HCT116 (cell line): ENCODE measurements around the gene PITPNM1. TPM values are rescaled to one million over a fixed set of nuclear protein-coding genes. Genes with fewer than 3 reads are reported as not detected.

Experiments
- ATAC-seq: fragments of 200-7000 bp; cut with Tn5 transposase; 2 replicates; pipeline ENCODE4 v1.9.1; 2020; ENCODE audit warnings: mild to moderate bottlenecking, moderate library complexity
- BruUV-seq: library from RNA; stranded (reverse); fragments of 400-500 nt; replicated peaks from 2 replicates; lab custom pipeline; 2021; lab: Mats Ljungman, UMichigan
- CTCF ChIA-PET: fragments of 300-600 bp; sonication (Branson Sonifier 250); formaldehyde crosslinking; loops from one replicate; lab custom pipeline; 2021; ENCODE audit warnings: antibody characterized with exemption; lab: Charles Lee
- POLR2A ChIA-PET: fragments of 300-600, 350-600 bp; sonication (Branson Sonifier 250); formaldehyde crosslinking; loops from one replicate; lab custom pipeline; 2021; ENCODE audit warnings: antibody characterized with exemption; lab: Charles Lee
- RAD21 ChIA-PET, 2 experiments: fragments of 300-600 bp; sonication (Branson Sonifier 250); formaldehyde crosslinking; loops; one replicate each; lab custom pipeline; 2023; ENCODE audit warnings: low total read pairs in 2 of 2; ENCODE audit not compliant: uncharacterized antibody in 2 of 2, unreplicated experiment in 2 of 2, low non-redundant PET in 1 of 2; lab: Charles Lee
- DNase-seq: peaks from one replicate; pipeline ENCODE4 v3.0.0-alpha.2; 2010; ENCODE audit warnings: low read depth, low spot score
- H2AFZ ChIP-seq: fragments of 200-600 bp; shearing (Covaris generic), sonication (generic); 2 replicates; pipeline ENCODE4 v1.6.1; 2017; ENCODE audit warnings: low read depth, mixed run types, mixed read lengths, antibody characterized with exemption, low read length; ENCODE audit not compliant: poor library complexity, severe bottlenecking
- H3K27ac ChIP-seq: 2 replicates; pipeline ENCODE4 v1.5.1; 2012; ENCODE audit warnings: low read depth, low read length
- H3K27me3 ChIP-seq: fragments of 200-600 bp; sonication (generic); 2 replicates; pipeline ENCODE4 v1.6.1; 2016; ENCODE audit warnings: mixed run types, low read length, mixed read lengths; ENCODE audit not compliant: insufficient read depth
- H3K36me3 ChIP-seq, 2 experiments: fragments of 200-500 bp in 1 of 2; fragments of 200-600 bp in 1 of 2; sonication (Bioruptor generic) in 1 of 2; sonication (generic) in 1 of 2; 2 replicates each; pipeline versions ENCODE4 v1.5.1 to v1.6.1; 2014 to 2016; ENCODE audit warnings: low read length in 2 of 2, inconsistent platforms in 1 of 2, mixed read lengths in 1 of 2, mixed run types in 1 of 2; ENCODE audit not compliant: insufficient read depth in 2 of 2, control insufficient read depth in 1 of 2
- H3K4me1 ChIP-seq, 2 experiments: fragments of 200-600 bp in 1 of 2; sonication (generic) in 1 of 2; 2 replicates each; pipeline versions ENCODE4 v1.5.1 to v1.6.1; 2012 to 2017; ENCODE audit warnings: low read length in 2 of 2, inconsistent platforms in 1 of 2, mild to moderate bottlenecking in 1 of 2, mixed read lengths in 1 of 2, mixed run types in 1 of 2, moderate library complexity in 1 of 2; ENCODE audit not compliant: insufficient read depth in 2 of 2, control insufficient read depth in 1 of 2
- H3K4me2 ChIP-seq: fragments of 200-600 bp; sonication (generic); 2 replicates; pipeline ENCODE4 v1.6.1; 2017; ENCODE audit warnings: mixed run types, low read length, mixed read lengths
- H3K4me3 ChIP-seq, 2 experiments: fragments of 200-600 bp in 1 of 2; sonication (generic) in 1 of 2; replicated peaks in 1 of 2; 2 replicates each; pipeline ENCODE4 v1.5.1; 2011 to 2016; ENCODE audit warnings: low read length in 2 of 2, control low read depth in 1 of 2, low read depth in 1 of 2, mild to moderate bottlenecking in 1 of 2, mixed read lengths in 1 of 2, mixed run types in 1 of 2
- H3K79me2 ChIP-seq: fragments of 200-600 bp; sonication (generic); 2 replicates; pipeline ENCODE4 v1.6.1; 2017; ENCODE audit warnings: mild to moderate bottlenecking, mixed run types, low read length, moderate library complexity, mixed read lengths; ENCODE audit not compliant: insufficient read depth
- H3K9ac ChIP-seq: fragments of 200-600 bp; sonication (generic); 2 replicates; pipeline ENCODE4 v1.6.1; 2016; ENCODE audit warnings: low read length, mixed read lengths
- H3K9me2 ChIP-seq: fragments of 200-600 bp; sonication (generic), shearing (Covaris generic); 2 replicates; pipeline ENCODE4 v1.6.1; 2017; ENCODE audit warnings: mixed run types, mild to moderate bottlenecking, moderate library complexity; ENCODE audit not compliant: insufficient read depth
- H3K9me3 ChIP-seq, 2 experiments: fragments of 200-500 bp in 1 of 2; fragments of 200-600 bp in 1 of 2; sonication (Bioruptor generic) in 1 of 2; sonication (generic) in 1 of 2; 2 replicates each; pipeline ENCODE4 v1.6.1; 2014 to 2017; ENCODE audit warnings: low read length in 2 of 2, mixed read lengths in 2 of 2, inconsistent platforms in 1 of 2, low read depth in 1 of 2, mild to moderate bottlenecking in 1 of 2, mixed run types in 1 of 2, moderate library complexity in 1 of 2; ENCODE audit not compliant: control insufficient read depth in 1 of 2, insufficient read depth in 1 of 2
- H4K20me1 ChIP-seq: fragments of 200-600 bp; sonication (generic), shearing (Covaris generic); 2 replicates; pipeline ENCODE4 v1.6.1; 2017; ENCODE audit warnings: mixed run types, mild to moderate bottlenecking, moderate library complexity; ENCODE audit not compliant: insufficient read depth
- ATF3 ChIP-seq: IDR thresholded peaks from 2 replicates; pipeline ENCODE4 v1.6.1; 2012
- CBX3 ChIP-seq: IDR thresholded peaks from 2 replicates; pipeline ENCODE4 v1.6.1; 2012; ENCODE audit warnings: low read depth
- CEBPB ChIP-seq: IDR thresholded peaks from 2 replicates; pipeline ENCODE4 v1.6.1; 2012; ENCODE audit warnings: low read depth
- CTCF ChIP-seq, 3 experiments: fragments of 200-600 bp in 1 of 3; sonication (generic) in 1 of 3; IDR thresholded peaks in 2 of 3; conservative IDR thresholded peaks in 1 of 3; 2 replicates each; pipeline ENCODE4 v1.5.1; 2012 to 2017; ENCODE audit warnings: low read depth in 2 of 3, low read length in 2 of 3, antibody characterized with exemption in 1 of 3, borderline replicate concordance in 1 of 3, control low read depth in 1 of 3, mild to moderate bottlenecking in 1 of 3, mixed read lengths in 1 of 3, mixed run types in 1 of 3, moderate library complexity in 1 of 3; ENCODE audit not compliant: insufficient read depth in 1 of 3
- ELF1 ChIP-seq: IDR thresholded peaks from 2 replicates; pipeline ENCODE4 v1.6.1; 2012; ENCODE audit warnings: low read depth, borderline replicate concordance
- EZH2 ChIP-seq: fragments of 200-600 bp; sonication (generic); IDR thresholded peaks from 2 replicates; pipeline ENCODE4 v1.6.1; 2017; ENCODE audit warnings: antibody characterized with exemption, mixed run types
- JUND ChIP-seq: IDR thresholded peaks from 2 replicates; pipeline ENCODE4 v1.6.1; 2012
- POLR2A ChIP-seq: IDR thresholded peaks from 2 replicates; pipeline ENCODE4 v1.7.0; 2011; ENCODE audit warnings: borderline replicate concordance; ENCODE audit not compliant: insufficient read depth, insufficient read length; ENCODE audit errors: extremely low read depth
- POLR2AphosphoS5 ChIP-seq: IDR thresholded peaks from 2 replicates; pipeline ENCODE4 v1.6.1; 2011; ENCODE audit warnings: mild to moderate bottlenecking, low read depth, low read length, moderate library complexity
- RAD21 ChIP-seq: IDR thresholded peaks from 2 replicates; pipeline ENCODE4 v1.6.1; 2012; ENCODE audit warnings: low read depth, mild to moderate bottlenecking
- SIN3A ChIP-seq: IDR thresholded peaks from 2 replicates; pipeline ENCODE4 v1.6.1; 2012; ENCODE audit warnings: low read depth
- SP1 ChIP-seq: IDR thresholded peaks from 2 replicates; pipeline ENCODE4 v1.6.1; 2012; ENCODE audit warnings: low read depth
- TCF7L2 ChIP-seq: IDR thresholded peaks from 2 replicates; pipeline ENCODE4 v1.7.0; 2011; ENCODE audit warnings: borderline replicate concordance, inconsistent platforms; ENCODE audit not compliant: insufficient read depth, insufficient read length; ENCODE audit errors: extremely low read depth
- ZBTB33 ChIP-seq: IDR thresholded peaks from 2 replicates; pipeline ENCODE4 v1.6.1; 2011; ENCODE audit warnings: mild to moderate bottlenecking, low read length, moderate library complexity; ENCODE audit not compliant: insufficient replicate concordance; ENCODE audit errors: extremely low read depth
- ZFX ChIP-seq: fragments of 450-650 bp; IDR thresholded peaks from 2 replicates; pipeline ENCODE4 v1.6.1; 2017
- ZNF274 ChIP-seq: fragments of 200-500 bp; sonication (Bioruptor generic); IDR thresholded peaks from 2 replicates; pipeline ENCODE4 v1.6.1; 2014; ENCODE audit warnings: mild to moderate bottlenecking, low read depth, low read length, inconsistent platforms
- intact Hi-C: fragments of 100-400 bp; cut with micrococcal nuclease; formaldehyde crosslinking; loops from 2 replicates; pipeline ENCODE4 v1.10.0; 2022
- total RNA-seq: library from RNA; stranded (reverse); gene quantifications from one replicate; pipeline ENCODE4 v1.2.1, GENCODE V29; 2021; ENCODE audit not compliant: unreplicated experiment
- TF ChIP-seq, protein P1 (sequence below): IDR thresholded peaks from 2 replicates; pipeline ENCODE4 v1.6.1; 2012

The PITPNM1 gene
- total RNA-seq, 1 experiment from 2014 or later = 79.5 TPM

DNA sequence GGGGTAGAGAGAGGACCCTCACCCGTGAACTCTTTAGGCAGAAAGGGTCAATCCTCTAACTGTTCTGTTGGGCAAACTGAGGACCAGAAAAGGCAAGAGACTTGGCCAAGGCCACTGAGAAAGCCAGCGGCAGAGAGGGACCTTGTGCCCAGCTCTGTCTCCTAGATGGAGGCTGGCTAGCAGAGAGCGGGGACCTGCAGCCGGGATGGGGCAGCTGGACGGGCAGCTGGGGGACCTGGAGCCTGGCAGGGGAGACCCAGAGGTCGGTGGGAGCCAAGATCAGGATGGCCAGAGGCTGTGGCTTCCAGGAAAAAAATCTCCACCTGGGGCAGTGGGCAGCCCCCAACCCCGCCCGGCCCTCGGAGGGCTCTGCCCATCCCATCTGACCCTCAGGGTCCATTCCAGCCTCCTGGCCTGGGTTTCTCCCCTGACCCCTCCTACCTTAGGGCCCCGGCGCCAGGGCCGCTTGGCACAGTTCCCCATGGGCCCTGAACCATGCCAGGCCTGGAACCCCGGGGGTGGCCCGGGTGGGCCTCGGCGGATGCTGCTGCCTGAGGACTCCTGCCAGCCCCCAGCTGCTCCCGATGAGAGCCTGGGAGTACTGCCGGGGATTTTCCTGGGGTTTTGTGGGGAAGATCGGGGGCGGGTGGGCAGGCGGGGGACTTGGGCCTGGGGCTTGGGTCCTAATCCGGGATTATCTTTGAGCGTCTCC, 17.8 kb upstream of the PITPNM1 start, which contains the start of gene CABP2:
CABP2 (minus strand) TSS at position 603 of the 712 bp plus-strand sequence; CDS start at position 483, 120 bp downstream.
- DNase-seq (no peak), ATAC-seq (no peak)
- Histone ChIP-seq H3K27ac (no peak within 1 kb of the TSS), H3K9me2 (no peaks in the 10 kb centered on the region), H3K9me3 (no peaks in the 10 kb centered on the region), H2AFZ (no peak within 1 kb of the TSS), H3K79me2 (no peaks in the 10 kb centered on the region), H3K9ac (no peak within 1 kb of the TSS), H4K20me1 (no peaks in the 10 kb centered on the region), H3K27me3 (no peaks in the 10 kb centered on the region), H3K4me1 (no peaks in the 10 kb centered on the region), H3K4me2 (no peak within 1 kb of the TSS), H3K36me3 (no peaks in the 10 kb centered on the region), H3K4me3 (no peak within 1 kb of the TSS)
- ChIA-PET RAD21 (no interaction called here), CTCF (no interaction called here), POLR2A (no interaction called here)
- no TSS peak for BruUV-seq
- TF ChIP-seq CTCF (IDR thresholded peaks at IDR 0.05 in 2 of 3, conservative IDR thresholded peaks at IDR 0.05 in 1 of 3; ENCODE audit: borderline replicate concordance in 1 of 3, insufficient read depth in 1 of 3, low read depth in 2 of 3, low read length in 2 of 3) = no peak
- TF ChIP-seq SP1 = no peak
- TF ChIP-seq, protein P1, sequence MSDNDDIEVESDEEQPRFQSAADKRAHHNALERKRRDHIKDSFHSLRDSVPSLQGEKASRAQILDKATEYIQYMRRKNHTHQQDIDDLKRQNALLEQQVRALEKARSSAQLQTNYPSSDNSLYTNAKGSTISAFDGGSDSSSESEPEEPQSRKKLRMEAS = no peak
- TF ChIP-seq ZFX = no peak
- TF ChIP-seq TCF7L2 = no peak
- TF ChIP-seq ATF3 = no peak
- TF ChIP-seq ZNF274 = no peak
- TF ChIP-seq EZH2 = no peak
- no peak for TF ChIP-seq RAD21
- TF ChIP-seq POLR2A = no peak
- no peak for TF ChIP-seq JUND
- no peak for TF ChIP-seq CEBPB
- no peak for TF ChIP-seq ELF1
- no peak for TF ChIP-seq SIN3A
- TF ChIP-seq CBX3 = no peak
- no peak for TF ChIP-seq ZBTB33
- no peak for TF ChIP-seq POLR2AphosphoS5
- intact Hi-C loops = no loop called here
